Thymus (tissue), 14 donors: ENCODE data around the gene STRIP2. TPM values are rescaled to one million over a fixed set of nuclear protein-coding genes. Genes with fewer than 3 reads are reported as not detected.

Experiments used
- DNase-seq, 9 donors: peaks; one replicate each; pipeline ENCODE4 v3.0.0-alpha.2; 2013; ENCODE audit warnings: low spot score in 9 of 9, low read depth in 6 of 9, missing footprints in 1 of 9
- H3K27ac ChIP-seq, 2 donors: one replicate each; pipeline ENCODE4 v1.5.1; 2013; ENCODE audit warnings: control low read depth in 1 of 2, low read depth in 1 of 2, low read length in 1 of 2, mild to moderate bottlenecking in 1 of 2, moderate library complexity in 1 of 2
- H3K27me3 ChIP-seq, 2 donors: one replicate each; pipeline ENCODE4 v1.5.1; 2013; ENCODE audit warnings: low read length in 1 of 2; ENCODE audit not compliant: control insufficient read depth in 2 of 2, insufficient read depth in 1 of 2
- H3K36me3 ChIP-seq, 2 donors: one replicate each; pipeline ENCODE4 v1.5.1; 2013; ENCODE audit warnings: low read length in 1 of 2, mild to moderate bottlenecking in 1 of 2, moderate library complexity in 1 of 2; ENCODE audit not compliant: control insufficient read depth in 2 of 2, insufficient read depth in 2 of 2
- H3K4me1 ChIP-seq, 2 donors: one replicate each; pipeline ENCODE4 v1.5.1; 2013; ENCODE audit warnings: low read length in 2 of 2; ENCODE audit not compliant: control insufficient read depth in 2 of 2, insufficient read depth in 2 of 2
- H3K4me3 ChIP-seq, 2 donors: one replicate each; pipeline ENCODE4 v1.5.1; 2013; ENCODE audit warnings: low read length in 2 of 2, control low read depth in 1 of 2, mild to moderate bottlenecking in 1 of 2
- H3K9me3 ChIP-seq, 2 donors: one replicate each; pipeline ENCODE4 v1.5.1; 2013; ENCODE audit warnings: low read length in 1 of 2, mild to moderate bottlenecking in 1 of 2; ENCODE audit not compliant: control insufficient read depth in 2 of 2, insufficient read depth in 1 of 2
- WGBS: extraction: QIAGEN DNeasy Blood & Tissue Kit; methylation state at CpG from one replicate; pipeline ENCODE4 v1.1.7; 2013; 5-methylcytosine and 5-hydroxymethylcytosine counted together
- long read RNA-seq, 10 donors: transcript quantifications; one replicate each; lab custom pipeline, GENCODE V29; 2026
- polyA plus RNA-seq: library from polyadenylated mRNA; stranded (reverse); fragments of 200-250 nt; gene quantifications from one replicate; pipeline ENCODE4 v1.2.3, GENCODE V29; 2013
- total RNA-seq: library from RNA; stranded (reverse); fragments of 120-200 nt; gene quantifications from one replicate; pipeline ENCODE4 v1.2.4, GENCODE V29; 2013
- donor health status: healthy.

The STRIP2 gene
- total RNA-seq: 1.9 TPM
- polyA plus RNA-seq: 1.4 TPM
- long read RNA-seq, donor 1: 0 reads
- long read RNA-seq, donor 2: 0 reads
- long read RNA-seq, donor 3: 0 reads
- long read RNA-seq, donor 4: 0 reads
- long read RNA-seq, donor 5, partial matches to known transcripts: 0 of 1 reads
- long read RNA-seq, donor 5, other reads (novel, unspliced or antisense): 0 of 1 reads
- long read RNA-seq, donor 6: 0 reads
- long read RNA-seq, donor 7: 0 reads
- long read RNA-seq, donor 8: 0 reads
- long read RNA-seq, donor 9: 0 reads
- long read RNA-seq, donor 10, full-length matches to known transcripts: 1 of 1 reads
- long read RNA-seq, donor 10, partial matches to known transcripts: 0 of 1 reads
- long read RNA-seq, donor 10, other reads (novel, unspliced or antisense): 0 of 1 reads

- no peaks in the 10 kb centered on the region for H3K36me3 ChIP-seq
- peaks cover 7 to 16% of the 10 kb centered on the region in 2 donors for H3K4me1 ChIP-seq
- no peaks in the 10 kb centered on the region for H3K9me3 ChIP-seq
- H3K4me3 ChIP-seq: peak within 1 kb of the TSS; percentile 62 to 77
- H3K27me3 ChIP-seq: peaks cover 13 to 40% of the 10 kb centered on the region in 2 donors
- peak; percentile 54 to 92 (median 77) for DNase-seq
- under 1% methylated on average over 75 of the region's 75 CpGs for WGBS
- H3K27ac ChIP-seq: no peak within 1 kb of the TSS
Measured at GRCh38 chr7:129433847-129434674, at the start of gene STRIP2. TSS of gene STRIP2 (plus strand) at chr7:129434432. CDS start at chr7:129434473, 41 bp downstream.

- 97% methylated on average over 1 of the region's 1 CpG for WGBS
- Histone ChIP-seq H3K27me3 (no peaks in the 10 kb centered on the region), H3K9me3 (no peaks in the 10 kb centered on the region), H3K4me1 (no peaks in the 10 kb centered on the region), H3K36me3 (peaks cover 0 to 4% of the 10 kb centered on the region in 2 donors), H3K27ac (no peak overlapping the region), H3K4me3 (no peak overlapping the region)
- no peak for DNase-seq
Measured at GRCh38 chr7:129385116-129385515, 49.1 kb upstream of the STRIP2 start.

- no peak for DNase-seq
- WGBS: 98% methylated on average over 4 of the region's 4 CpGs
- no peak overlapping the region for H3K4me3 ChIP-seq
- H3K4me1 ChIP-seq: no peaks in the 10 kb centered on the region
- peaks cover 0 to 8% of the 10 kb centered on the region in 2 donors for H3K36me3 ChIP-seq
- no peaks in the 10 kb centered on the region for H3K9me3 ChIP-seq
- H3K27ac ChIP-seq: no peak overlapping the region
- no peaks in the 10 kb centered on the region for H3K27me3 ChIP-seq
Measured at GRCh38 chr7:129385598-129385997, 48.6 kb upstream of the STRIP2 start.

GRCh38 chr7:129386506-129386905 is 47.7 kb upstream of the STRIP2 start:
- H3K36me3 ChIP-seq: peaks cover 0 to 11% of the 10 kb centered on the region in 2 donors

GRCh38 chr7:129387537-129387936 is 46.7 kb upstream of the STRIP2 start:
- whole genome bisulfite sequencing: 93% methylated on average over 2 of the region's 2 CpGs
- Histone ChIP-seq H3K27me3 (no peaks in the 10 kb centered on the region), H3K36me3 (peaks cover 0 to 12% of the 10 kb centered on the region in 2 donors), H3K4me1 (no peaks in the 10 kb centered on the region), H3K4me3 (no peak overlapping the region), H3K27ac (no peak overlapping the region), H3K9me3 (no peaks in the 10 kb centered on the region)
- no peak for DNase-seq

More at GRCh38 chr7:129386506-129386905, 47.7 kb upstream of the STRIP2 start:
- no peak for DNase-seq
- H3K27me3 ChIP-seq: no peaks in the 10 kb centered on the region
- no peak overlapping the region for H3K4me3 ChIP-seq
- H3K27ac ChIP-seq: no peak overlapping the region
- no peaks in the 10 kb centered on the region for H3K4me1 ChIP-seq
- no peaks in the 10 kb centered on the region for H3K9me3 ChIP-seq

- H3K27me3 ChIP-seq: no peaks in the 10 kb centered on the region
- WGBS: 97% methylated on average over 8 of the region's 8 CpGs
- H3K27ac ChIP-seq: no peak overlapping the region
- DNase-seq: no peak
- H3K4me1 ChIP-seq: no peaks in the 10 kb centered on the region
- H3K4me3 ChIP-seq: no peak overlapping the region
- no peaks in the 10 kb centered on the region for H3K9me3 ChIP-seq
- peaks cover 0 to 12% of the 10 kb centered on the region in 2 donors for H3K36me3 ChIP-seq
Measured at GRCh38 chr7:129388333-129389098, 45.7 kb upstream of the STRIP2 start.

- no peak for DNase-seq
- 98% methylated on average over 1 of the region's 1 CpG for WGBS
- H3K36me3 ChIP-seq: peaks cover 0 to 12% of the 10 kb centered on the region in 2 donors
Measured at GRCh38 chr7:129389829-129390228, 44.4 kb upstream of the STRIP2 start.

GRCh38 chr7:129390314-129390713 is 43.9 kb upstream of the STRIP2 start:
- H3K4me1 ChIP-seq: no peaks in the 10 kb centered on the region
- no peak overlapping the region for H3K4me3 ChIP-seq
- H3K36me3 ChIP-seq: peaks cover 0 to 12% of the 10 kb centered on the region in 2 donors
- no peak for DNase-seq
- H3K27me3 ChIP-seq: no peaks in the 10 kb centered on the region
- no peak overlapping the region for H3K27ac ChIP-seq
- no peaks in the 10 kb centered on the region for H3K9me3 ChIP-seq

More at GRCh38 chr7:129389829-129390228, 44.4 kb upstream of the STRIP2 start:
- H3K4me1 ChIP-seq: no peaks in the 10 kb centered on the region
- H3K4me3 ChIP-seq: no peak overlapping the region
- no peak overlapping the region for H3K27ac ChIP-seq
- H3K9me3 ChIP-seq: no peaks in the 10 kb centered on the region
- H3K27me3 ChIP-seq: no peaks in the 10 kb centered on the region
